ENCODE results near the gene MPDU1. TPM values are rescaled to one million over a fixed set of nuclear protein-coding genes. Genes with fewer than 3 reads are reported as not detected.

MPDU1 gene
- total and polyA plus RNA-seq, 10 of the 15 experiments (the other 5 are each of a cell fraction or from before 2014, with no cell fraction given): 3.6 to 138 (median 78.9) TPM

DNA sequence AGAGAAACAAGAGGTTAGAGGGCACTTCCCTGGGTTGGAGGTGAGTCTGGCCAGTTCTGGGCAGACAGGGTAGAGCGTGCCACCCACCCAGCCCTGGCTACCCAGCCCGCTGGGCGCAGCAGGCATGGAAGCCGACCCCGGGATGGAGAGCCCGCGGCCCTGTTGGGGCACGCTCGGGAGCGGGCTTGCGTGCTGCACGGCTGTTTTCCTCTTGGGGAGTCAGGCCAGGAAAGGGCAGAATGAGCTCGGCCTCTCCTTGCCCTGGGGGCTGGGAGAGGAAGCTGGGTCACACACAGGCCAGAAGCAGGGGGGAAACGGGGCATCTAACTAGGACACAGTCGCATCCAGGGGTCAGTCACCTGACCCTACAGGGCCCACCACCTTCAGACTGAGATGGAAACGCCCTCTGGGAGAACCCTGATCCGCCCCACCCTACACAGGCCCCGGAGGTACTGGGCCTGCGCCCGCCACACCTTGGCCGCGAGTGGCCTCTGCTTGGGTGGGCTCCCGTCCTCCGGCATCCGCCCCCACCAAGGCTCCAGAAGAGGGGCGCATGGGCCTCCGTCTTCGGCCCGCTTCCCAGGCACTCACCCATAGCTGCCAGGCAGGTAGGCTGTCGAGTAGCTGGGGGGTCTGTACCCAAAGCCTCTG lies 5.0 kb downstream of the MPDU1 start:
- no peak overlapping the region for H3K4me3 ChIP-seq
- ChIA-PET SMC1A (ENCODE audit: uncharacterized antibody, unreplicated experiment) (interaction anchor here (0.7 to 1.6 kb wide), 5 partner anchors 9 to 233 kb away, joined by 3 to 8 read pairs (median 3); partner anchors contain the start of genes CD68, TP53 and WRAP53), RAD21 (ENCODE audit: unreplicated experiment) (interaction anchor here (0.9 to 1.4 kb wide), 6 partner anchors 10 to 99 kb away, joined by 3 to 5 read pairs (median 3); partner anchors contain the start of genes CD68, SAT2 and WRAP53), POLR2A (no interaction called here), CTCF (interaction anchor here (0.7 to 2.6 kb wide), 13 partner anchors 8 to 233 kb away, joined by 3 to 14 read pairs (median 5); partner anchors contain the start of genes SENP3, TMEM95, TP53 and WRAP53)
- H3K4me2 ChIP-seq (ENCODE audit: control insufficient read depth, insufficient read depth): no peak overlapping the region
- H3K27ac ChIP-seq (ENCODE audit: control insufficient read depth, insufficient read depth): no peak overlapping the region
- H3K36me3 ChIP-seq (ENCODE audit: control insufficient read depth in 2 of 2, insufficient read depth in 2 of 2, low read length in 1 of 2): peaks cover 7 to 17% of the 10 kb centered on the region in 2 experiments
- no peak overlapping the region for H2AFZ ChIP-seq (ENCODE audit: control insufficient read depth, low read depth, low read length)
- no peak overlapping the region for H3K9ac ChIP-seq (ENCODE audit: control insufficient read depth, insufficient read depth, low read length)
- H3K9me3 ChIP-seq (replicated peaks; ENCODE audit: control insufficient read depth, insufficient read depth, low read length): no peaks in the 10 kb centered on the region
- no peak for ATAC-seq
- H4K20me1 ChIP-seq (ENCODE audit: control insufficient read depth, insufficient read depth): no peaks in the 10 kb centered on the region
- WGBS (ENCODE audit: insufficient coverage, insufficient replicate concordance, low lambda C conversion rate, missing lambda C conversion rate): 85% methylated on average over 29 of the region's 30 CpGs
- H3K4me1 ChIP-seq (ENCODE audit: control insufficient read depth, insufficient read depth, low read length): peaks cover 3% of the 10 kb centered on the region; the same call in 1 of the 2 replicates
- H3K27me3 ChIP-seq (replicated peaks in 1 of 2; ENCODE audit: control insufficient read depth in 2 of 2, insufficient read depth in 2 of 2, low read length in 1 of 2): no peaks in the 10 kb centered on the region
- peaks cover 13% of the 10 kb centered on the region for H3K79me2 ChIP-seq (ENCODE audit: control insufficient read depth, insufficient read depth, low read length)
- in situ Hi-C loops (cut with MboI) (no loop called here), intact Hi-C loops (cut with micrococcal nuclease; ENCODE audit: unreplicated experiment) (no loop called here)
- no peak for FAIRE-seq
- DNase-seq (ENCODE audit: low read depth, low spot score): no peak
- TF ChIP-seq POLR2AphosphoS2 (IDR thresholded peaks at IDR 0.05; ENCODE audit: low read depth, low read length): no peak
- no peak for TF ChIP-seq USF1 (IDR thresholded peaks at IDR 0.05; ENCODE audit: borderline replicate concordance, extremely low read length, insufficient read depth, low read depth, low read length)
- TF ChIP-seq, protein P1, sequence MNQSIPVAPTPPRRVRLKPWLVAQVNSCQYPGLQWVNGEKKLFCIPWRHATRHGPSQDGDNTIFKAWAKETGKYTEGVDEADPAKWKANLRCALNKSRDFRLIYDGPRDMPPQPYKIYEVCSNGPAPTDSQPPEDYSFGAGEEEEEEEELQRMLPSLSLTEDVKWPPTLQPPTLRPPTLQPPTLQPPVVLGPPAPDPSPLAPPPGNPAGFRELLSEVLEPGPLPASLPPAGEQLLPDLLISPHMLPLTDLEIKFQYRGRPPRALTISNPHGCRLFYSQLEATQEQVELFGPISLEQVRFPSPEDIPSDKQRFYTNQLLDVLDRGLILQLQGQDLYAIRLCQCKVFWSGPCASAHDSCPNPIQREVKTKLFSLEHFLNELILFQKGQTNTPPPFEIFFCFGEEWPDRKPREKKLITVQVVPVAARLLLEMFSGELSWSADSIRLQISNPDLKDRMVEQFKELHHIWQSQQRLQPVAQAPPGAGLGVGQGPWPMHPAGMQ (IDR thresholded peaks at IDR 0.05; ENCODE audit: borderline replicate concordance): no peak
- TF ChIP-seq RELA (IDR thresholded peaks at IDR 0.05; ENCODE audit: borderline replicate concordance, partially characterized antibody): no peak
- TF ChIP-seq, protein P2, sequence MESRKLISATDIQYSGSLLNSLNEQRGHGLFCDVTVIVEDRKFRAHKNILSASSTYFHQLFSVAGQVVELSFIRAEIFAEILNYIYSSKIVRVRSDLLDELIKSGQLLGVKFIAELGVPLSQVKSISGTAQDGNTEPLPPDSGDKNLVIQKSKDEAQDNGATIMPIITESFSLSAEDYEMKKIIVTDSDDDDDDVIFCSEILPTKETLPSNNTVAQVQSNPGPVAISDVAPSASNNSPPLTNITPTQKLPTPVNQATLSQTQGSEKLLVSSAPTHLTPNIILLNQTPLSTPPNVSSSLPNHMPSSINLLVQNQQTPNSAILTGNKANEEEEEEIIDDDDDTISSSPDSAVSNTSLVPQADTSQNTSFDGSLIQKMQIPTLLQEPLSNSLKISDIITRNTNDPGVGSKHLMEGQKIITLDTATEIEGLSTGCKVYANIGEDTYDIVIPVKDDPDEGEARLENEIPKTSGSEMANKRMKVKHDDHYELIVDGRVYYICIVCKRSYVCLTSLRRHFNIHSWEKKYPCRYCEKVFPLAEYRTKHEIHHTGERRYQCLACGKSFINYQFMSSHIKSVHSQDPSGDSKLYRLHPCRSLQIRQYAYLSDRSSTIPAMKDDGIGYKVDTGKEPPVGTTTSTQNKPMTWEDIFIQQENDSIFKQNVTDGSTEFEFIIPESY (IDR thresholded peaks at IDR 0.05): no peak
- TF ChIP-seq PAX5 (IDR thresholded peaks at IDR 0.05; ENCODE audit: borderline replicate concordance, low read depth, low read length): no peak
- TF ChIP-seq SUPT20H (IDR thresholded peaks at IDR 0.05; ENCODE audit: borderline replicate concordance, control insufficient read depth, low read depth, low read length): no peak
- no TSS peak for BruUV-seq (replicated peaks)

All from GM12878 (cell line).